ENCODE data around the gene EOMES. TPM values are rescaled to one million over a fixed set of nuclear protein-coding genes. Genes with fewer than 3 reads are reported as not detected.

Gene EOMES
- total RNA-seq, 1 donor from 2014 or later: not detected

- DNase-seq (ENCODE audit: low read depth) (no peak), FAIRE-seq (no peak)
- H3K79me2 ChIP-seq (ENCODE audit: insufficient read depth, low read length): no peaks in the 10 kb centered on the region
- Mint-ChIP-seq H3K9me3 (ENCODE audit: unreplicated experiment) (no peaks in the 10 kb centered on the region), H3K27me3 (ENCODE audit: low read depth, unreplicated experiment) (peaks cover 5% of the 10 kb centered on the region), H3K4me3 (ENCODE audit: unreplicated experiment) (no peak overlapping the region), H3K4me1 (ENCODE audit: low read depth, unreplicated experiment) (peaks cover 7% of the 10 kb centered on the region), H3K36me3 (ENCODE audit: low read depth, unreplicated experiment) (no peaks in the 10 kb centered on the region), H3K27ac (ENCODE audit: unreplicated experiment) (no peak overlapping the region)
- no peaks in the 10 kb centered on the region for H3K9me3 ChIP-seq (ENCODE audit: insufficient read depth, low read depth, low read length)
- H4K20me1 ChIP-seq (ENCODE audit: insufficient read depth, low read length): no peaks in the 10 kb centered on the region
- H3K4me3 ChIP-seq (ENCODE audit: insufficient read depth, low read depth, low read length): no peak overlapping the region
- no peak overlapping the region for H3K9ac ChIP-seq (ENCODE audit: low read length)
- H3K4me1 ChIP-seq (ENCODE audit: insufficient read depth, low read length): no peaks in the 10 kb centered on the region
- TF ChIP-seq, protein P1, sequence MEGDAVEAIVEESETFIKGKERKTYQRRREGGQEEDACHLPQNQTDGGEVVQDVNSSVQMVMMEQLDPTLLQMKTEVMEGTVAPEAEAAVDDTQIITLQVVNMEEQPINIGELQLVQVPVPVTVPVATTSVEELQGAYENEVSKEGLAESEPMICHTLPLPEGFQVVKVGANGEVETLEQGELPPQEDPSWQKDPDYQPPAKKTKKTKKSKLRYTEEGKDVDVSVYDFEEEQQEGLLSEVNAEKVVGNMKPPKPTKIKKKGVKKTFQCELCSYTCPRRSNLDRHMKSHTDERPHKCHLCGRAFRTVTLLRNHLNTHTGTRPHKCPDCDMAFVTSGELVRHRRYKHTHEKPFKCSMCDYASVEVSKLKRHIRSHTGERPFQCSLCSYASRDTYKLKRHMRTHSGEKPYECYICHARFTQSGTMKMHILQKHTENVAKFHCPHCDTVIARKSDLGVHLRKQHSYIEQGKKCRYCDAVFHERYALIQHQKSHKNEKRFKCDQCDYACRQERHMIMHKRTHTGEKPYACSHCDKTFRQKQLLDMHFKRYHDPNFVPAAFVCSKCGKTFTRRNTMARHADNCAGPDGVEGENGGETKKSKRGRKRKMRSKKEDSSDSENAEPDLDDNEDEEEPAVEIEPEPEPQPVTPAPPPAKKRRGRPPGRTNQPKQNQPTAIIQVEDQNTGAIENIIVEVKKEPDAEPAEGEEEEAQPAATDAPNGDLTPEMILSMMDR (IDR thresholded peaks at IDR 0.05; ENCODE audit: insufficient read depth, low read depth, low read length): no peak
- TF ChIP-seq EZH2 (IDR thresholded peaks at IDR 0.05; ENCODE audit: insufficient read depth, low read length): no peak
- no peak overlapping the region for H2AFZ ChIP-seq (ENCODE audit: low read depth, low read length)
- no peak overlapping the region for H3K27ac ChIP-seq (ENCODE audit: low read depth, low read length)
- no peaks in the 10 kb centered on the region for H3K36me3 ChIP-seq (ENCODE audit: insufficient read depth, low read length)
- H3K27me3 ChIP-seq (ENCODE audit: insufficient read depth, low read length): no peaks in the 10 kb centered on the region
- no peak overlapping the region for H3K4me2 ChIP-seq (ENCODE audit: low read length)
Measured at GRCh38 chr3:27749643-27750042, 27.5 kb upstream of the EOMES start.

GRCh38 chr3:27746838-27747237 lies 24.7 kb upstream of the EOMES start:
- no peaks in the 10 kb centered on the region for H3K36me3 ChIP-seq (ENCODE audit: insufficient read depth, low read length)
- H3K79me2 ChIP-seq (ENCODE audit: insufficient read depth, low read length): no peaks in the 10 kb centered on the region
- no peaks in the 10 kb centered on the region for H3K9me3 ChIP-seq (ENCODE audit: insufficient read depth, low read depth, low read length)
- Mint-ChIP-seq H3K4me3 (ENCODE audit: unreplicated experiment) (no peak overlapping the region), H3K27ac (ENCODE audit: unreplicated experiment) (no peak overlapping the region), H3K9me3 (ENCODE audit: unreplicated experiment) (no peaks in the 10 kb centered on the region), H3K36me3 (ENCODE audit: low read depth, unreplicated experiment) (no peaks in the 10 kb centered on the region), H3K27me3 (ENCODE audit: low read depth, unreplicated experiment) (no peaks in the 10 kb centered on the region), H3K4me1 (ENCODE audit: low read depth, unreplicated experiment) (peaks cover 7% of the 10 kb centered on the region)
- H2AFZ ChIP-seq (ENCODE audit: low read depth, low read length): no peak overlapping the region
- FAIRE-seq: no peak
- H3K4me1 ChIP-seq (ENCODE audit: insufficient read depth, low read length): no peaks in the 10 kb centered on the region
- H3K4me3 ChIP-seq (ENCODE audit: insufficient read depth, low read depth, low read length): no peak overlapping the region
- no peak overlapping the region for H3K27ac ChIP-seq (ENCODE audit: low read depth, low read length)
- no peak overlapping the region for H3K4me2 ChIP-seq (ENCODE audit: low read length)
- no peaks in the 10 kb centered on the region for H4K20me1 ChIP-seq (ENCODE audit: insufficient read depth, low read length)
- H3K9ac ChIP-seq (ENCODE audit: low read length): no peak overlapping the region
- H3K27me3 ChIP-seq (ENCODE audit: insufficient read depth, low read length): no peaks in the 10 kb centered on the region
- TF ChIP-seq, protein P1 (IDR thresholded peaks at IDR 0.05; ENCODE audit: insufficient read depth, low read depth, low read length): no peak
- no peak for TF ChIP-seq EZH2 (IDR thresholded peaks at IDR 0.05; ENCODE audit: insufficient read depth, low read length)
- no peak for DNase-seq (ENCODE audit: low read depth)

DNA sequence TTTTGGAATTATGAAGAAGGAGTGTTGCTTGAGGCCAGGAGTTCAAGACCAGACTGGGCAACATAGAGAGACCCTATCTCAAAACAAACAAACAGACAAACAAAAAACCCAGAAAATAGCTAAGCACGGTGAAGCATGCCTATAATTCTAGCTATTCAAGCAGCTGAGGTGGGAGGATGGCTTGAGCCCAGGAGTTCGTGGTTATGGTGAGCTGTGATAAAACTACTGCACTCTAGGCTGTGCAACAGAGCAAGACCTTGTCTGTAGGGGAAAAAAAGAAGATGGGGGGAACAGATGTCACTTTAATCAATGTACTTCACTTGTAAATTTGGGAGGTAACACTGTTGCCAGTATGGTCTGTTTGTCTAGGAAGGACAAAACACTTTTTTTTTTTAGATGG lies 18.7 kb upstream of the EOMES start:
- no peak for DNase-seq (ENCODE audit: low read depth)
- Histone ChIP-seq H3K9me3 (ENCODE audit: insufficient read depth, low read depth, low read length) (no peaks in the 10 kb centered on the region), H3K79me2 (ENCODE audit: insufficient read depth, low read length) (no peaks in the 10 kb centered on the region), H3K4me1 (ENCODE audit: insufficient read depth, low read length) (no peaks in the 10 kb centered on the region), H3K4me3 (ENCODE audit: insufficient read depth, low read depth, low read length) (no peak overlapping the region), H3K4me2 (ENCODE audit: low read length) (no peak overlapping the region), H2AFZ (ENCODE audit: low read depth, low read length) (no peak overlapping the region), H3K27ac (ENCODE audit: low read depth, low read length) (no peak overlapping the region), H3K36me3 (ENCODE audit: insufficient read depth, low read length) (no peaks in the 10 kb centered on the region), H3K9ac (ENCODE audit: low read length) (no peak overlapping the region), H4K20me1 (ENCODE audit: insufficient read depth, low read length) (no peaks in the 10 kb centered on the region), H3K27me3 (ENCODE audit: insufficient read depth, low read length) (no peaks in the 10 kb centered on the region)
- FAIRE-seq: no peak
- Mint-ChIP-seq H3K27me3 (ENCODE audit: low read depth, unreplicated experiment) (peaks cover 7% of the 10 kb centered on the region), H3K4me1 (ENCODE audit: low read depth, unreplicated experiment) (no peaks in the 10 kb centered on the region), H3K4me3 (ENCODE audit: unreplicated experiment) (no peak overlapping the region), H3K36me3 (ENCODE audit: low read depth, unreplicated experiment) (no peaks in the 10 kb centered on the region), H3K9me3 (ENCODE audit: unreplicated experiment) (no peaks in the 10 kb centered on the region), H3K27ac (ENCODE audit: unreplicated experiment) (no peak overlapping the region)
- TF ChIP-seq, protein P1 (IDR thresholded peaks at IDR 0.05; ENCODE audit: insufficient read depth, low read depth, low read length): no peak
- TF ChIP-seq EZH2 (IDR thresholded peaks at IDR 0.05; ENCODE audit: insufficient read depth, low read length): no peak
